ENCODE data around the gene CACNB4. TPM values are rescaled to one million over a fixed set of nuclear protein-coding genes. Genes with fewer than 3 reads are reported as not detected.

The CACNB4 gene
- total and polyA plus RNA-seq, 10 of the 15 experiments (the other 5 are each of a cell fraction or from before 2014, with no cell fraction given): 2.0 to 21.6 (median 9.3) TPM

GRCh38 chr2:152061383-152061782 is 37.5 kb downstream of the CACNB4 start:
- Histone ChIP-seq H3K36me3 (ENCODE audit: control insufficient read depth in 2 of 2, insufficient read depth in 2 of 2, low read length in 1 of 2) (no peaks in the 10 kb centered on the region), H3K4me2 (ENCODE audit: control insufficient read depth, insufficient read depth) (no peak overlapping the region), H4K20me1 (ENCODE audit: control insufficient read depth, insufficient read depth) (no peaks in the 10 kb centered on the region), H3K27ac (ENCODE audit: control insufficient read depth, insufficient read depth) (no peak overlapping the region), H3K4me3 (no peak overlapping the region), H3K9ac (ENCODE audit: control insufficient read depth, insufficient read depth, low read length) (no peak overlapping the region), H3K4me1 (ENCODE audit: control insufficient read depth, insufficient read depth, low read length) (0 out of 2 replicates have a peak, but pooled peaks cover 6% of the 10 kb centered on the region), H2AFZ (ENCODE audit: control insufficient read depth, low read depth, low read length) (no peak overlapping the region), H3K9me3 (replicated peaks; ENCODE audit: control insufficient read depth, insufficient read depth, low read length) (peaks cover 4% of the 10 kb centered on the region; the same call in 2 of the 3 replicates), H3K27me3 (replicated peaks in 1 of 2; ENCODE audit: control insufficient read depth in 2 of 2, insufficient read depth in 2 of 2, low read length in 1 of 2) (no peaks in the 10 kb centered on the region), H3K79me2 (ENCODE audit: control insufficient read depth, insufficient read depth, low read length) (no peaks in the 10 kb centered on the region)
- 75% methylated on average over 1 of the region's 1 CpG for WGBS (ENCODE audit: insufficient coverage, insufficient replicate concordance, low lambda C conversion rate, missing lambda C conversion rate)
- SMC1A ChIA-PET (ENCODE audit: uncharacterized antibody, unreplicated experiment): interaction anchor here (1.5 to 1.9 kb wide), 2 partner anchors 15 to 34 kb away, joined by 3 to 7 read pairs; no protein-coding TSS in a partner anchor
- no TSS peak for BruUV-seq (replicated peaks)
- CTCF ChIA-PET: interaction anchor here (0.8 to 2.2 kb wide), 3 partner anchors 12 to 17 kb away, joined by 4 to 7 read pairs (median 4); no protein-coding TSS in a partner anchor
- no peak for DNase-seq (ENCODE audit: low read depth, low spot score)
- TF ChIP-seq JUND (IDR thresholded peaks at IDR 0.05; ENCODE audit: low read depth, low read length) (no peak), CHD2 (IDR thresholded peaks at IDR 0.05; ENCODE audit: borderline replicate concordance, low read depth, low read length) (no peak), MEF2A (IDR thresholded peaks at IDR 0.05; ENCODE audit: insufficient read depth, low read depth, low read length) (0 out of 2 replicates have a peak, but pooled peaks have one; percentile 30), FOXM1 (IDR thresholded peaks at IDR 0.05; ENCODE audit: low read depth, low read length) (0 out of 2 replicates have a peak, but pooled peaks have one; percentile 18), JUNB (IDR thresholded peaks at IDR 0.05) (peak; percentile 84), CREM (IDR thresholded peaks at IDR 0.05; ENCODE audit: low read depth) (peak; percentile 14; the same call in 1 of the 2 replicates), CEBPB (IDR thresholded peaks at IDR 0.05; ENCODE audit: borderline replicate concordance in 1 of 2, low read depth in 2 of 2, low read length in 2 of 2) (no peak), NFIC (IDR thresholded peaks at IDR 0.05; ENCODE audit: low read depth, low read length) (peak; percentile 71; the same call in 1 of the 2 replicates), MLLT1 (IDR thresholded peaks at IDR 0.05) (no peak), TCF12 (IDR thresholded peaks at IDR 0.05; ENCODE audit: low read depth, low read length) (no peak), RELB (IDR thresholded peaks at IDR 0.05; ENCODE audit: low read depth) (no peak), RUNX3 (IDR thresholded peaks at IDR 0.05; ENCODE audit: low read length) (peak; percentile 46; the same call in 1 of the 2 replicates)
- TF ChIP-seq, protein P1, sequence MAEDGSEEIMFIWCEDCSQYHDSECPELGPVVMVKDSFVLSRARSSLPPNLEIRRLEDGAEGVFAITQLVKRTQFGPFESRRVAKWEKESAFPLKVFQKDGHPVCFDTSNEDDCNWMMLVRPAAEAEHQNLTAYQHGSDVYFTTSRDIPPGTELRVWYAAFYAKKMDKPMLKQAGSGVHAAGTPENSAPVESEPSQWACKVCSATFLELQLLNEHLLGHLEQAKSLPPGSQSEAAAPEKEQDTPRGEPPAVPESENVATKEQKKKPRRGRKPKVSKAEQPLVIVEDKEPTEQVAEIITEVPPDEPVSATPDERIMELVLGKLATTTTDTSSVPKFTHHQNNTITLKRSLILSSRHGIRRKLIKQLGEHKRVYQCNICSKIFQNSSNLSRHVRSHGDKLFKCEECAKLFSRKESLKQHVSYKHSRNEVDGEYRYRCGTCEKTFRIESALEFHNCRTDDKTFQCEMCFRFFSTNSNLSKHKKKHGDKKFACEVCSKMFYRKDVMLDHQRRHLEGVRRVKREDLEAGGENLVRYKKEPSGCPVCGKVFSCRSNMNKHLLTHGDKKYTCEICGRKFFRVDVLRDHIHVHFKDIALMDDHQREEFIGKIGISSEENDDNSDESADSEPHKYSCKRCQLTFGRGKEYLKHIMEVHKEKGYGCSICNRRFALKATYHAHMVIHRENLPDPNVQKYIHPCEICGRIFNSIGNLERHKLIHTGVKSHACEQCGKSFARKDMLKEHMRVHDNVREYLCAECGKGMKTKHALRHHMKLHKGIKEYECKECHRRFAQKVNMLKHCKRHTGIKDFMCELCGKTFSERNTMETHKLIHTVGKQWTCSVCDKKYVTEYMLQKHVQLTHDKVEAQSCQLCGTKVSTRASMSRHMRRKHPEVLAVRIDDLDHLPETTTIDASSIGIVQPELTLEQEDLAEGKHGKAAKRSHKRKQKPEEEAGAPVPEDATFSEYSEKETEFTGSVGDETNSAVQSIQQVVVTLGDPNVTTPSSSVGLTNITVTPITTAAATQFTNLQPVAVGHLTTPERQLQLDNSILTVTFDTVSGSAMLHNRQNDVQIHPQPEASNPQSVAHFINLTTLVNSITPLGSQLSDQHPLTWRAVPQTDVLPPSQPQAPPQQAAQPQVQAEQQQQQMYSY (CRISPR knock-in tag; IDR thresholded peaks at IDR 0.05): no peak
- intact Hi-C loops (cut with micrococcal nuclease; ENCODE audit: unreplicated experiment): no loop called here
- no peak for ATAC-seq
- in situ Hi-C loops (cut with MboI): no loop called here
- FAIRE-seq: no peak
- POLR2A ChIA-PET: interaction anchor here (0.6 kb wide), 1 partner anchor 570 kb away, joined by 8 read pairs; no protein-coding TSS in a partner anchor
- RAD21 ChIA-PET (ENCODE audit: unreplicated experiment): interaction anchor here (2.0 kb wide), 1 partner anchor 15 kb away, joined by 5 read pairs; no protein-coding TSS in a partner anchor
